ENCODE data around the gene ZNF281.
"Not testable (repeated sequence)": the region's sequence is repeated elsewhere in the genome, so short reads cannot be mapped to it uniquely, and the experiment has no call there.

Gene ZNF281

GRCh38 chr1:200442023-200442422 lies 32.2 kb upstream of the ZNF281 start:
- no peaks in the 10 kb centered on the region for H3K9me3 Mint-ChIP-seq
- no peak for DNase-seq (ENCODE audit: low spot score in 2 of 2)
- ATAC-seq (replicated peaks; ENCODE audit: extremely low read depth, poor library complexity, severe bottlenecking): no peak
- no peak overlapping the region for H3K27ac Mint-ChIP-seq (ENCODE audit: low read depth)
- no peaks in the 10 kb centered on the region for H3K27me3 Mint-ChIP-seq
- H3K4me3 Mint-ChIP-seq: no peak overlapping the region
- H3K36me3 Mint-ChIP-seq (ENCODE audit: insufficient read depth): no peaks in the 10 kb centered on the region
- H3K4me1 Mint-ChIP-seq: peaks cover 6% of the 10 kb centered on the region

GRCh38 chr1:200438911-200439310 lies 29.1 kb upstream of the ZNF281 start:
- peaks cover 6% of the 10 kb centered on the region for H3K4me1 Mint-ChIP-seq
- H3K27ac Mint-ChIP-seq (ENCODE audit: low read depth): no peak overlapping the region
- no peak overlapping the region for H3K4me3 Mint-ChIP-seq
- DNase-seq (ENCODE audit: low spot score in 2 of 2): no peak
- no peaks in the 10 kb centered on the region for H3K9me3 Mint-ChIP-seq
- H3K27me3 Mint-ChIP-seq: no peaks in the 10 kb centered on the region
- H3K36me3 Mint-ChIP-seq (ENCODE audit: insufficient read depth): no peaks in the 10 kb centered on the region
- ATAC-seq (replicated peaks; ENCODE audit: extremely low read depth, poor library complexity, severe bottlenecking): no peak

GRCh38 chr1:200438413-200438812 lies 28.6 kb upstream of the ZNF281 start:
- H3K4me1 Mint-ChIP-seq; H3K9me3 Mint-ChIP-seq; ATAC-seq (replicated peaks; ENCODE audit: extremely low read depth, poor library complexity, severe bottlenecking); H3K4me3 Mint-ChIP-seq; H3K36me3 Mint-ChIP-seq (ENCODE audit: insufficient read depth); H3K27ac Mint-ChIP-seq (ENCODE audit: low read depth); H3K27me3 Mint-ChIP-seq; DNase-seq (ENCODE audit: low spot score in 2 of 2): not testable (repeated sequence)

- Mint-ChIP-seq H3K4me1 (peaks cover 6% of the 10 kb centered on the region), H3K27ac (ENCODE audit: low read depth) (peak overlapping the region; percentile 19), H3K4me3 (peak overlapping the region; percentile 53), H3K36me3 (ENCODE audit: insufficient read depth) (no peaks in the 10 kb centered on the region), H3K9me3 (no peaks in the 10 kb centered on the region), H3K27me3 (no peaks in the 10 kb centered on the region)
- DNase-seq (ENCODE audit: low spot score in 2 of 2): no peak
- no peak for ATAC-seq (replicated peaks; ENCODE audit: extremely low read depth, poor library complexity, severe bottlenecking)
These were observed 27.8 kb upstream of the ZNF281 start for GRCh38 chr1:200437556-200438203.

GRCh38 chr1:200437088-200437487 lies 27.3 kb upstream of the ZNF281 start:
- no peak for DNase-seq (ENCODE audit: low spot score in 2 of 2)
- Mint-ChIP-seq H3K36me3 (ENCODE audit: insufficient read depth) (no peaks in the 10 kb centered on the region), H3K9me3 (no peaks in the 10 kb centered on the region), H3K27me3 (no peaks in the 10 kb centered on the region), H3K4me1 (peaks cover 6% of the 10 kb centered on the region), H3K4me3 (no peak overlapping the region), H3K27ac (ENCODE audit: low read depth) (no peak overlapping the region)
- no peak for ATAC-seq (replicated peaks; ENCODE audit: extremely low read depth, poor library complexity, severe bottlenecking)

GRCh38 chr1:200436436-200436835 lies 26.6 kb upstream of the ZNF281 start:
- peaks cover 6% of the 10 kb centered on the region for H3K4me1 Mint-ChIP-seq
- DNase-seq (ENCODE audit: low spot score in 2 of 2): no peak

GRCh38 chr1:200435200-200435780 lies 25.5 kb upstream of the ZNF281 start:
- DNase-seq (ENCODE audit: low spot score in 2 of 2) (no peak), ATAC-seq (replicated peaks; ENCODE audit: extremely low read depth, poor library complexity, severe bottlenecking) (no peak)
- H3K4me1 Mint-ChIP-seq: peaks cover 6% of the 10 kb centered on the region
- H3K9me3 Mint-ChIP-seq: no peaks in the 10 kb centered on the region
- no peak overlapping the region for H3K4me3 Mint-ChIP-seq
- no peaks in the 10 kb centered on the region for H3K36me3 Mint-ChIP-seq (ENCODE audit: insufficient read depth)
- no peak overlapping the region for H3K27ac Mint-ChIP-seq (ENCODE audit: low read depth)
- H3K27me3 Mint-ChIP-seq: no peaks in the 10 kb centered on the region

More at GRCh38 chr1:200436436-200436835, 26.6 kb upstream of the ZNF281 start:
- no peaks in the 10 kb centered on the region for H3K9me3 Mint-ChIP-seq
- ATAC-seq (replicated peaks; ENCODE audit: extremely low read depth, poor library complexity, severe bottlenecking): no peak
- no peaks in the 10 kb centered on the region for H3K27me3 Mint-ChIP-seq
- no peak overlapping the region for H3K27ac Mint-ChIP-seq (ENCODE audit: low read depth)
- no peak overlapping the region for H3K4me3 Mint-ChIP-seq
- no peaks in the 10 kb centered on the region for H3K36me3 Mint-ChIP-seq (ENCODE audit: insufficient read depth)

- ATAC-seq (replicated peaks; ENCODE audit: extremely low read depth, poor library complexity, severe bottlenecking): no peak
- H3K4me3 Mint-ChIP-seq: no peak overlapping the region
- H3K36me3 Mint-ChIP-seq (ENCODE audit: insufficient read depth): no peaks in the 10 kb centered on the region
- peaks cover 6% of the 10 kb centered on the region for H3K4me1 Mint-ChIP-seq
- DNase-seq (ENCODE audit: low spot score in 2 of 2): no peak
- no peaks in the 10 kb centered on the region for H3K27me3 Mint-ChIP-seq
- no peak overlapping the region for H3K27ac Mint-ChIP-seq (ENCODE audit: low read depth)
- no peaks in the 10 kb centered on the region for H3K9me3 Mint-ChIP-seq
These were observed 23.8 kb upstream of the ZNF281 start for GRCh38 chr1:200433586-200433985.

- H3K4me3 Mint-ChIP-seq: no peak overlapping the region
- ATAC-seq (replicated peaks; ENCODE audit: extremely low read depth, poor library complexity, severe bottlenecking): no peak
- H3K36me3 Mint-ChIP-seq (ENCODE audit: insufficient read depth): no peaks in the 10 kb centered on the region
- H3K27me3 Mint-ChIP-seq: no peaks in the 10 kb centered on the region
- no peaks in the 10 kb centered on the region for H3K9me3 Mint-ChIP-seq
- peaks cover 3% of the 10 kb centered on the region for H3K4me1 Mint-ChIP-seq
- H3K27ac Mint-ChIP-seq (ENCODE audit: low read depth): no peak overlapping the region
- no peak for DNase-seq (ENCODE audit: low spot score in 2 of 2)
These were observed 22.8 kb upstream of the ZNF281 start for GRCh38 chr1:200432586-200432985.

GRCh38 chr1:200429221-200429751 lies 19.4 kb upstream of the ZNF281 start:
- Mint-ChIP-seq H3K27ac (ENCODE audit: low read depth) (no peak overlapping the region), H3K27me3 (no peaks in the 10 kb centered on the region), H3K4me1 (no peaks in the 10 kb centered on the region), H3K36me3 (ENCODE audit: insufficient read depth) (no peaks in the 10 kb centered on the region), H3K4me3 (no peak overlapping the region), H3K9me3 (no peaks in the 10 kb centered on the region)
- DNase-seq (ENCODE audit: low spot score in 2 of 2): no peak
- no peak for ATAC-seq (replicated peaks; ENCODE audit: extremely low read depth, poor library complexity, severe bottlenecking)

GRCh38 chr1:200428482-200429205 lies 18.8 kb upstream of the ZNF281 start:
- no peak for DNase-seq (ENCODE audit: low spot score in 2 of 2)
- Mint-ChIP-seq H3K4me3 (no peak overlapping the region), H3K27ac (ENCODE audit: low read depth) (no peak overlapping the region), H3K9me3 (no peaks in the 10 kb centered on the region), H3K4me1 (no peaks in the 10 kb centered on the region), H3K27me3 (no peaks in the 10 kb centered on the region), H3K36me3 (ENCODE audit: insufficient read depth) (no peaks in the 10 kb centered on the region)
- no peak for ATAC-seq (replicated peaks; ENCODE audit: extremely low read depth, poor library complexity, severe bottlenecking)

- DNase-seq (ENCODE audit: low spot score in 2 of 2) (no peak), ATAC-seq (replicated peaks; ENCODE audit: extremely low read depth, poor library complexity, severe bottlenecking) (no peak)
- H3K27ac Mint-ChIP-seq (ENCODE audit: low read depth): no peak overlapping the region
- no peaks in the 10 kb centered on the region for H3K9me3 Mint-ChIP-seq
- no peaks in the 10 kb centered on the region for H3K27me3 Mint-ChIP-seq
- H3K36me3 Mint-ChIP-seq (ENCODE audit: insufficient read depth): no peaks in the 10 kb centered on the region
- no peaks in the 10 kb centered on the region for H3K4me1 Mint-ChIP-seq
- no peak overlapping the region for H3K4me3 Mint-ChIP-seq
These were observed 17.9 kb upstream of the ZNF281 start for GRCh38 chr1:200427744-200428143.

GRCh38 chr1:200426196-200426595 lies 16.4 kb upstream of the ZNF281 start:
- H3K27ac Mint-ChIP-seq (ENCODE audit: low read depth): no peak overlapping the region
- no peaks in the 10 kb centered on the region for H3K9me3 Mint-ChIP-seq
- no peaks in the 10 kb centered on the region for H3K4me1 Mint-ChIP-seq
- no peak overlapping the region for H3K4me3 Mint-ChIP-seq
- ATAC-seq (replicated peaks; ENCODE audit: extremely low read depth, poor library complexity, severe bottlenecking): no peak
- DNase-seq (ENCODE audit: low spot score in 2 of 2): no peak
- H3K36me3 Mint-ChIP-seq (ENCODE audit: insufficient read depth): no peaks in the 10 kb centered on the region
- H3K27me3 Mint-ChIP-seq: no peaks in the 10 kb centered on the region

Data from central memory CD8-positive, alpha-beta T cell (primary cell).